Measurements from ENCODE around the gene CBFA2T2.

DNA sequence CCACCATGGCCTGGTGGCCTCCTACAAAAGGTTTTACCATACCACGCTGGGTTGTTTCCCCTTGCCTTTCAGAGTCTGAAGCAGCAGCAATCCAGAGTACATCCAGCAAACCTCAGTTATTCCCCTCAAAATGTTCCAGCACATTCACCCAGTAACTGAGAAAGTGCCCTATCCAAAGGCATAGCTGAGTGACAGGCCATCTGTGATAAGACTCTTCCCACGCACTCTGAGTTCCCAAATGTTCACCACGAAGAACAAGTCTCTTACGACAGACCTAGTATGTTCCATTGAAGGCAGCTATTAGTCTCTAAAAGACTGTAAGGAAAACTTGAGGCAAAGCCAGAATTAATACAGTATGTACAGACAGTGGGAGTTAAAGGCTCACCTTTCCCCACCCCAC, 140.6 kb downstream of the CBFA2T2 start:
- TF ChIP-seq CTCF (IDR thresholded peaks at IDR 0.05; ENCODE audit: poor library complexity), result no peak
- no peak for TF ChIP-seq EZH2 (IDR thresholded peaks at IDR 0.05; ENCODE audit: borderline replicate concordance)
- no peak for TF ChIP-seq EZH2phosphoT487 (IDR thresholded peaks at IDR 0.05; ENCODE audit: low read depth, severe bottlenecking, unreplicated experiment)

Data from hepatocyte (in vitro differentiated cells).